ENCODE results near the gene NUFIP1. TPM values are rescaled to one million over a fixed set of nuclear protein-coding genes. Genes with fewer than 3 reads are reported as not detected.
"Not testable (repeated sequence)": the region's sequence is repeated elsewhere in the genome, so short reads cannot be mapped to it uniquely, and the experiment has no call there.

The NUFIP1 gene
- total RNA-seq, 1 donor from 2014 or later = 4.2 TPM

DNA sequence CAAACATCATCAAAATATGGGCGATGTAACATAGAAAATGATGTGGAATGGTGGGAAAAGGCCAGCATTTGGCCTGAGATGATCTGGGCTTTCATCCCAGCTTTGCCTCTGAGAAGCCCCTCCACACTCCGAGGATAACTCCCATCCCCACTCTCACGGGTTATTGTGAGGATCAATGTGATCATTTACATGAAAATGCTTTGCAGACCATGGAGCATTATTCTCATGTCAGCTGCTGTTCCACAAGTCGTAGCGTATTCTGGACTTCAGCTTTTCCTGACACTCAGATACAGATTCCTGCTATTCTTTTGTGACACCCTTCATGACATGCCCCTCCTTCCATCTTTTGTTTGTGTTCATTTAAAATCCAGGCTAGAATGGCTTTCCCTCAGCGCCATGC, 86.5 kb downstream of the NUFIP1 start:
- ATAC-seq = no peak
- Histone ChIP-seq H3K9me3 (no peaks in the 10 kb centered on the region), H3K4me3 (no peak overlapping the region), H3K27me3 (no peaks in the 10 kb centered on the region), H3K4me1 (peaks cover 8% of the 10 kb centered on the region), H3K27ac (peak overlapping the region; percentile 69), H3K36me3 (no peaks in the 10 kb centered on the region)
- intact Hi-C loops (cut with DNase I) = no loop called here
- TF ChIP-seq CTCF (IDR thresholded peaks at IDR 0.05) = no peak
- no peak for DNase-seq

DNA sequence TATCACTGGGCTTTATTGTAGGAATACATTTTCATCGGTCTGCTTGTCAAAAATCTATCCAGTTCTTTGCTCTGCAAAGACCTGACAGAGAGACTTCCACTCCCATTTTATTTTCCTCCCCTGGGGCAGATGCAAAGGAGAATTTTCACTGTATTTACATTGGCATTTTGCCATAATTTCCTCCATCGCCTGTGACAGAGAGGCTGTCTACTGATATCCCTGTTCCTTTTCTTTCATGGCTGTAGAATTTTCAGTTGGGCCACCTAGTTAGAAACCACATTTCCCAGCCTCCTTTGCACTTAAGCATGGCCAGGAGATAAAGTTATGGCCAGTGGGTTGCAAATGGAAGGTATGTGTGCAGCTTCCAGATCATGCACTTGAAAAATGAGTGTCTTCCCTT, 89.3 kb downstream of the NUFIP1 start:
- intact Hi-C loops (cut with DNase I) = no loop called here
- Histone ChIP-seq H3K9me3 (no peaks in the 10 kb centered on the region), H3K27ac (no peak overlapping the region), H3K27me3 (no peaks in the 10 kb centered on the region), H3K4me1 (peaks cover 8% of the 10 kb centered on the region), H3K4me3 (no peak overlapping the region), H3K36me3 (no peaks in the 10 kb centered on the region)
- DNase-seq (no peak), ATAC-seq (no peak)
- no peak for TF ChIP-seq CTCF (IDR thresholded peaks at IDR 0.05)

DNA sequence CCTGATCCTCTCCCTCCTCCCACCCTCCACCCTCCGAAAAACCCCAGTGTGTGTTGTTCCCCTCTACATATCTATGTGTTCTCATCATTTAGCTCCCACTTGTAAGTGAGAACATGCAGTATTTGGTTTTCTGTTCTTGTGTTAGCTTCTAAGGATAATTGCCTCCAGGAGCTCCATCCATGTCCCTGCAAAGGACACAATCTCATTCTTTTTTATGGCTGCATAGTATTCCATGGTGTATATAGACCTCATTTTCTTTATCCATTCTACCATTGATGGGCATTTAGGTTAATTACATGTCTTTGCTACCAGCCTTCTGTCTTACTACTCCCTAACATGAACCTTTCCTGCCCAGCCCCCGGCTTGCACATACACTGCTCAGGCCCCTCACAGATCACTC, 91.0 kb downstream of the NUFIP1 start:
- DNase-seq = not testable (repeated sequence)

GRCh38 chr13:44895953-44896335, 93.3 kb downstream of the NUFIP1 start:
- no peak overlapping the region for H3K27ac ChIP-seq
- no peaks in the 10 kb centered on the region for H3K4me1 ChIP-seq
- intact Hi-C loops (cut with DNase I) = no loop called here
- H3K36me3 ChIP-seq = no peaks in the 10 kb centered on the region
- no peaks in the 10 kb centered on the region for H3K27me3 ChIP-seq
- ATAC-seq (no peak), DNase-seq (no peak)
- H3K4me3 ChIP-seq = no peak overlapping the region
- H3K9me3 ChIP-seq = no peaks in the 10 kb centered on the region
- no peak for TF ChIP-seq CTCF (IDR thresholded peaks at IDR 0.05)

More for the DNA sequence above, 91.0 kb downstream of the NUFIP1 start:
- H3K36me3 ChIP-seq; H3K27ac ChIP-seq; intact Hi-C loops (cut with DNase I); H3K4me1 ChIP-seq; ATAC-seq; H3K27me3 ChIP-seq; H3K4me3 ChIP-seq; H3K9me3 ChIP-seq: not testable (repeated sequence)

GRCh38 chr13:44895264-44895952, 93.9 kb downstream of the NUFIP1 start:
- DNase-seq (no peak), ATAC-seq (no peak)
- intact Hi-C loops (cut with DNase I) = no loop called here
- Histone ChIP-seq H3K4me3 (no peak overlapping the region), H3K36me3 (no peaks in the 10 kb centered on the region), H3K27me3 (no peaks in the 10 kb centered on the region), H3K9me3 (no peaks in the 10 kb centered on the region), H3K4me1 (no peaks in the 10 kb centered on the region), H3K27ac (no peak overlapping the region)
- no peak for TF ChIP-seq CTCF (IDR thresholded peaks at IDR 0.05)

DNA sequence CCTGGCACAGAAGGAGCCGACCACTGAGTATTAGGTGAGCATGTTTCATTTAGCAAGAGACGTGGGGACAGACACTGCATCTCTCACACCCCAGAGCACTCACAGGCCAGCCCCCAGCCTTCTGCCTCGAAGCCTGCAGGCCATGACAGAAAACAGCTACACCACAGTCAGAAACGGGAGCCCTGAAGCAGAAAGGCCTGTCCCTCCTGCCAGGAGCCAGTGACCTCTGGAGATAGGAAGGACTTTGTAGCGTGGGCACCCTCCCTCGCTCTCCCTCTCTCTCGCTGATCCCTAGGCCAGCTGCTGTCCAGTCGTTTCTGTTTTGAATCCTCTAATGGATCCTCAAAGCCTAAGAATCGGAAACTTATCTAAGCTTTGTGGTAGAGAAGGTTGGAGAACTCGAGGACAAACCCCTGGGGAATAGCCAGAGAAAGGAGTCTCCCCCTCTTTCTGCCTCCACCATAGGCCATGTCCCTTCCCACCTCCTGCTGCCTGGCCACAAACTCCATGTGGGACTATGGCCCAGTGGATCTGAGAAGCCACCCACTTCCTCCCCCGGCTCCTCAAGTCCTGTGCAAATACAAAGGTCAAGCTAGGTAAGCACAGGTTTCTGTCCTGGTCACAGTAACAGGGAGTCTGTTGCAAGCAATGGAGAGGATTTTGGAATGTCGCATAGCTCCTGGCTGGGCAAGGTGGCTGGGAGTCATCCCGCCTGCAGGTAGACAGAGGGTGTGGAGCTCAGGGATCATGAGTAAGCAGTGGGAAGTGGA, 95.1 kb downstream of the NUFIP1 start:
- H3K4me3 ChIP-seq = no peak overlapping the region
- no peaks in the 10 kb centered on the region for H3K4me1 ChIP-seq
- no peak for TF ChIP-seq CTCF (IDR thresholded peaks at IDR 0.05)
- peak; percentile 87 for ATAC-seq
- no peaks in the 10 kb centered on the region for H3K9me3 ChIP-seq
- DNase-seq = no peak
- no peaks in the 10 kb centered on the region for H3K36me3 ChIP-seq
- H3K27ac ChIP-seq = no peak overlapping the region
- intact Hi-C loops (cut with DNase I) = no loop called here
- H3K27me3 ChIP-seq = no peaks in the 10 kb centered on the region
